ENCODE measurements around the gene C16orf74.
A peak's percentile ranks its signal among the peaks of the same experiment; 100 is the strongest.

The C16orf74 gene

DNA sequence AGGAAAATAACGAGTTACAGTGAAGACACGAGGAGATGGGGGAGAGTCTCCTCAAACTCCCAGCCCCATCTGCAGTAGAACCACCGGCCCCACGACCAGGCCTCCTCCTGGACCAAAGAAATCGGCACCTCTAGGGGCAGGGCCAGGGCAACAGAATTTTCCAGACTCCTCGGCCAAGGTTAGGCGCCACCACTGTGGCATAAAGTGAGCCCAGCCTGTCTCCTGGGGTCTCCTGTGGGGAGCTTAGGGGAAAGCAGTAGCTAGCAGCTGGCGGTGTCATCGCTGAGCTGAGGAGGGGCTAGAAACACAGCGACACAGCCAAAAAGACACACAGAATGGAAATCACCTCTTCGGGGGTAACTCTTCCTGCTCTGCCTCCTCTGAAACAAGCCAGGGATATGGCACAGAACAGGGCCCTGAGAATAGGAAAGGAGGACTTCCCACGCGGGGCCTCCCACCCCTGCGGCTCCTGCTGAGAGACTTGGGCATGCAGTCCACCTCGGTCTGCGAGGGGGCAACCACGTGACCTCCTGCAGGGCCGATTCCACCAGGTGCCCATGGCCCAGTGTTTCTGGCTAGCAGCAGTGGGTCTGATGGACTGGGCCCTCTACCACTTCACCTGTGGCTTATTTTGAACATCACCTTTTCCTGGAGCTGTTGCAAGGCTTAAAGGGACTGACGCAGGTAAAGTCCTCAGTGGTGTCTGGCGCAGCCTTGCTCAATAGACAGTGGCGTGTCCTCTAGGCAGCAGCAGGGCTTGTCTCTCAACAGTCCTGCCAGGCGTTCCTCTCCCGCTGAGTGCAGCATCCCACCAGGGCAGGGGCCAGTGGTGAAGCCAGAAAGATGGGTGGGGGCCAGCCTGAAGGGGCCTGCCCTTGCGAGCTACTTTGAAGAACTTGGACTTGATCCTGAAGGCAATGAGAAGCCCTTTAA is 55.4 kb downstream of the C16orf74 start:
- no peak for DNase-seq (ENCODE audit: low read depth)

DNA sequence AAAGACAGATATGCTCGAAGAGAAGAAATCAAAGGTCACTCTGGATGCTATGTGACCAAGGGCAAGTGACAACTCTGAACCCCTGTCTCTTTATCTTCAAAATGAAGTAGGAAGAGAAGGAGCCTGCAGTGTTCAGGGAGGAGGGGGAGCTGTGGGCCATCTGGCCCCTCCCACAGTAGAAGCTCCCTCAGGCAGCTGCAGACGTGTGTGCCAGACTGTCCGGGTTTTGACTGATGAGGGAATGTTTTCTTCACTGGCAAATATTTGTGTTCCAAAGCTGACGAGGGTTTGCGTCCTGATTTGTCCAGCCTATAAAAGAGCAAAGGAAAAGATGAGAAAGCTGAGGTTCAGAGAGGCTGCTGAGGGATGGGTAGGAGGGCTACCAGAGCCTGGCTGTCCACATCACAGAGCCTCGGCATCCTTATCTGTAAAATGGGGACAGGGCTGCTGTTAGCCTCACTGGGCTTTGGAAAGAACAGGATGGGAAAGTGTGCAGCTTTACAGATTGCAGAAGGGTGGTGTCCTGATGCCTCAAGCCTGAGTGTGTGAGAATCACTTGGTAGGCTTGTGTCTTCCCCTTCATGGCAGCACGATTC is 60.3 kb downstream of the C16orf74 start:
- DNase-seq (ENCODE audit: low read depth): no peak

DNA sequence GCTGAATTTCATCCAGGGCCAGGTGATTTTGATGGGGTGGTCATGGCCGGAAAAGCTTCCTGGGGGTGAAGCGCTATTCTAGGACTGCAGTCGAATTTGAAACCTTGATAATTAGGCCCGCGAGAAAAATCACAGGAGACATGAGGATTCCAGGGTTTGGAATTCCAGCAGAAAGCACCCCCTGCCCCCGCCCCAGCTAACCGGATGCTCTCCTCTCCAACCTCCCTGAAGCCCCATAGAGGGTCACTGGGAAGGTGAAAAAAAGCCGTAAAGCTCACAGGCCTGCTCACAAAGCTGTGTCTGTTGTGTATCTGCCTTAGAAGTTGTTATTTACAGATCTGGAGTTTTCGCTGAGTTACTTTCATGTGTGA is 61.0 kb downstream of the C16orf74 start:
- no peak for DNase-seq (ENCODE audit: low read depth)

DNA sequence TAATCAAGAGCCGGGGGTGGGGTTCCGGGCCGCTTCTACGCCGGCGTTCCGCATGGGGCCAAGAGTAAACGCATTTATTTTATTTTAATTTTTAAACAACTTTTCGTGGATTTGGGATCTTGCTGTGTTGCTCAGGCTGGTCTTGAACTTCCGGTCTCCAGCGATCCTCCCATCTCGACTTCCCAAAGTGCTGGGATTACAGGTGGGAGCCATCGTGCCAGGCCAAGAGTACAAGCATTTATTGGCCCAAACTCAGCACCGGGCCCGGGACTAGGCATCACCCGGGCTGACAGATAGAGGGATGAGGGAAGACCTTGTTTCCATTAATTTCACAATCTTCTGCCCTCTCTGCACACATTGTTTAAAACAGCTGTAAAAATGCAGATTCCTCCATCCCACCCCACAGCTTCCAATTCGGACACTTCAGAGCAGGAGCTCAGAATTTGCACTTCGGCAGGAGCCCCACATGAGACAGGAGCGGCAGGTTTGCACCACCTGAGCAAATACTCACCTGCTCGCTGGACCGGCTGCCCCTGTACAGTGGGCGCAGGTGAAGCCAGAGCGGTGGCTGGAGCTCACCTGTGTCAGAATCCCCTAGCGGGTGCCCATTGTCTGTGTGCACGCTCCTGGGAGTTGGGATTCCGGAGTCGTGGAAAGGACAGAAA is 61.5 kb downstream of the C16orf74 start:
- no peak for DNase-seq (ENCODE audit: low read depth)

DNA sequence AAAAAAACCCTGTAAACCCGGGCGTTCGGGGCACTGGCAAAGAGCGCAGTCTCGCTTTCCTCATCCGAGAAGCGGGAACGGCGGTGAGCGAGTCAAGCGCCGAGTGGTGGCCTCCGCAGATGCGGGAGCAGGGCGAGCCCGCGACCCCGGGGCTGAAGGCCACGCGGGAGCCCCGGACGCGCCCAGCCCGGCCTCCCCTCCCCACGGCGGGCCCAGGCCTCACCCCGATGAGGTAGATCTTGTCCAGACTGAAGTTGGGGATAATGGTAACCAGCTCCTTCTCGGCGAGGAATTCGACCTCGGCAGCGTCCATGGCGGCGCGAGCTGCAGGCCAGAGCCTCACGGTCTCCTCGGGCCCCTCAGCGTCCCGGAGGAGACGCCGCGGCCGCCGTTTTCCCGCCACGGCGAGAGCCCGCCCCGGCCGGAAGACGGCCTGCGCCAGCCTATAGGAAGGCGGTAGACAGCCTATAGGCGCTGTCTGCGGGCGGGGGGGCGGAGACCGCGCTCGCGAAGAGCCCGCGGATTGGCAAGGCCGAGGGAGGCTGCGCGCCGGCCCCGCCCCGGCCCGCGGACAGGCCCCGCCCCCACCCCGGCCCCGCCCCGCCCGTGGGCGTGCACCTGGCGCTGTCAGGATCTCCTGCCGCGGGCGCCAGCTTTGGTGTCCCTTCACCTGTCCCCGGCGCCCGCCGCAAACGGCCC is 62.2 kb downstream of the C16orf74 start, which contains the start of gene GINS2:
Gene GINS2 (minus strand): TSS at position 369 of the 699 bp plus-strand sequence. CDS start 56 bp downstream, at position 313.
- DNase-seq (ENCODE audit: low read depth): peak; percentile 88

DNA sequence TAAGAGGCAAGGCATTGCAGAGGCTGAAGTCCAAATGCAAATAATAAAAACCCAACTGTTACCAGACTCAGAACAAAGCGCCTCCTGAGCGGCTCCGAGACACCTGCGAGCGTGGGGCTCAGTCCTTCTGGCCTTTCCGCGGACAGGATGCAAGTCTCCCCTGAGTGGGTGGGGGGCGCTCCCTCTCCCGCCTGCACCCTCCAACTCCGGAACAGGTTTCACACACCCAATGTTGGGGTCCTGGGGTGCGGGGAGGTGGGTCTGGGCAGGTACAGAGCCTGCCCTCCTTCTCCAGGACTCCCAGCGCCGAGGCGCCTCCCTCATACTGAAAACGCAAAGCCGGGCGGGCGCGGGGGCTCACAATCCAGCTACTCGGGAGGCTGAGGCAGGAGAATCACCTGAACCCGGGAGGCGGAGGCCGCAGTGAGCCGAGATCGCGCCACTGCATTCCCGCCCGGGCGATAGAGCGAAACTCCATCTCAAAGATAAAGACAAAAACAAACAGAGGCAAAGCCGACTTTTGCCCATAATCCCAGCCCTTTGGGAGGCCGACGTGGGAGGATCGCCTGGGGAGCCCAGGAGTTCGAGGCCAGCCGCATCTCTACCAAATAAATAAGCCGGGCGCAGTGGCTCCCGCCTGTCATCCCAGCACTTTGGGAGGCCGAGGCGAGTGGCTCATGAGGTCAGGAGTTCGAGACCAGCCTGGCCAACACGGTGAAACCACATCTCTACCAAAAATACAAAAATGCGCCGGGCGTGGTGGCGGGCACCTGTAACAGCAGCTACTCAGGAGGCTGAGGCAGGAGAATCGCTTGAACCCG is 63.0 kb downstream of the C16orf74 start:
- no peak for DNase-seq (ENCODE audit: low read depth)

DNA sequence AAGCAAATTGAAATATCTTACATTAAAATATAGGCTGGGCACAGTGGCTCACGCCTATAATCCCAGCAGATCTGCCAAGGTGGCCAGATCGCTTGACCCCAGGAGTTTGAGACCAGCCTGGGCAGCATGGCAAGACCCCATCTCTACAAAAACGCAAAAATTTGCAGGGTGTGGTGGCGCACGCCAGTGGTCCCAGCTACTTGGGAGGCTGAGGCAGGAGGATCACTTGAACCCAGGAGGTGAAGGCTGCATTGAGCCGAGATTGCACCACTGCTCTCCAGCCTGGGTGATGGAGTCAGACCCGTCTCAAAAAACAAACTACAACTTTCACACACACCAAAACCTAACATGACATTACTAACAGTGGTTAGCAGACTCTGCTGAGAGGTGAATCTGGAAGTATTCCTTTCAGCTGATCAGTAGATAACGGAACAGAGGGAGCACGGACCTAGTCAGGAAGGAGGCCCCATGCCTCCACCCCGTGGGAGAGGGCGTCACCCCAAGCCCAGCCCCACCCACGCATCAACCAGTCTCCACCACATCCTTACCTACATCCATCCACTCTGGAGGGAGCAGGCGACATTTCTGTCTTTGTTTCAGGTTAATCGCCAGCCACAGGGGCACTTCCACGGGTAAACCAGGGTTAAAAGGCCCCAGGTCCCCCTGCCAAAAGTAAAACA is 63.8 kb downstream of the C16orf74 start:
- DNase-seq (ENCODE audit: low read depth): no peak

DNA sequence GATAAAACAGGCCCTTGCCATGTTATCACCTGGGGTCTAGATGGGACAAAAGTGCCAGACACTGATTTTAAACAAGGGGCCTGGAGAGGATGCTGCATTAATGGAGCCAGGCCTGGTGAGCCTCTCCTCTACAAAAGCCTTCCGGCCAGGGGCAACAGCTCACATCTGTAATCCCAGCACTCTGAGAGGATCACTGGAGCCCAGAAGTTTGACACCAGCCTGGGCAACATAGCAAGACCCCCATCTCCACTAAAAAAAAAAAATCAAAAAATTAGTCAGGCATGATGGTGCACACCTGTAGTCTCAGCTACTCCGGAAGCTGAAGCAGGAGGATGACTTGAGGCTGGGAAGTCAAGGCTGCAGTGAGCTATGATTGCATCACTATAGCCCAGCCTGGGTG is 65.6 kb downstream of the C16orf74 start:
- no peak for DNase-seq (ENCODE audit: low read depth)

DNA sequence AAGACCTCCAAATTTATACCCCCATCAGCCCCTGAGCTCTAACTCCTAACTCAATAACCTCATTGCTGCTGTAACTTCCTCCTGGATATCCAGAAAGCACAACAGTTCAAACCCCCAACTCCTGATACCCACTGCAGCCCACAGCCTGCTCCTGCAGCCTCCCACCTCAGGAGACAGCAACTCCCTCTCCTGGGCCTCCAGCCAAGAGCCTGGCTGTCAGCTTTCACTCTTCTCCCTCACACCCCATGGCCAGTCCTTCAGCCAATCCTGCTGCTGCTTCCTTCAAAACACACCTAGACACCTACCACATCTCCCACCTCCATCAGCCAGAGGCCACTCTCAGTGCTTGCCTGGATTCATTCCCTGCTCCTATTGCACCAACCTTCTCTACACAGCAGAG is 67.5 kb downstream of the C16orf74 start:
- DNase-seq (ENCODE audit: low read depth): no peak

DNA sequence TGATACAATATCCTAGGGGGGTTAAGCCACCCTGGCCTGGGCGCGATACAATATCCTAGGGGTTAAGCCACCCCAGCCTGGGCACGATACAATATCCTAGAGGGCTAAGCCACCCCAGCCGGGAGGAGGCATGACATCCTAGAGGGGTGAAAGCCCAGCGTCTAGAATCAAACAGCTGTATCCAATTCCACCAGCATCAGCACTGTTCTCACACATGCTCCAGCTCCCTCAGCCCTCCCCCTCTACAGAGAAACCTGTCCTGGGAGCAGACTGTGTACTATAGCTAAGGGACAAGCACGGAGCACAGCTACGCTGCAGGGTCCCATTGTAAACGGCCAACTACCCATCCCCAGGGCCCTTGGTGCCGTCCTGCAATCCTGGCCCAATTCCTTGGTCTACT is 68.4 kb downstream of the C16orf74 start:
- no peak for DNase-seq (ENCODE audit: low read depth)

DNA sequence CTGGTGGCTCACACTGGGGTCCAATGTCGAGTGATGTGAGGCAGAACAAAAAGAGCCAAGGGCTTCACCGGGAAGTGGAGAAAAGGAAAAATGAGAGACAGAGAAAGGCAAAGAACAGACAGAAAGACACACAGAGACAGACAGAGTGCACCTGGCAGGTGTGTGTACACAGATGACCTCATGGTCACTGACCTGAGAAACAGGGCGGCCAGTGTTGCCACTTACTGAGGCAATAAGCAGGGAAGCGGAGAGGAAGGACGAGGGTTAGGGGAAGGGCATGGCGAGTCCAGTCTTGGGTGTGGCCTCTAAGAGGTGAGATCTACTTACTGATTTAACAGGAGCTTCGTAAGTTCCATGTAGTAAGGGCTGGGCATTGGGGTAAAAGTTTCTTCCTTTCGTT is 69.6 kb downstream of the C16orf74 start:
- DNase-seq (ENCODE audit: low read depth): no peak

DNA sequence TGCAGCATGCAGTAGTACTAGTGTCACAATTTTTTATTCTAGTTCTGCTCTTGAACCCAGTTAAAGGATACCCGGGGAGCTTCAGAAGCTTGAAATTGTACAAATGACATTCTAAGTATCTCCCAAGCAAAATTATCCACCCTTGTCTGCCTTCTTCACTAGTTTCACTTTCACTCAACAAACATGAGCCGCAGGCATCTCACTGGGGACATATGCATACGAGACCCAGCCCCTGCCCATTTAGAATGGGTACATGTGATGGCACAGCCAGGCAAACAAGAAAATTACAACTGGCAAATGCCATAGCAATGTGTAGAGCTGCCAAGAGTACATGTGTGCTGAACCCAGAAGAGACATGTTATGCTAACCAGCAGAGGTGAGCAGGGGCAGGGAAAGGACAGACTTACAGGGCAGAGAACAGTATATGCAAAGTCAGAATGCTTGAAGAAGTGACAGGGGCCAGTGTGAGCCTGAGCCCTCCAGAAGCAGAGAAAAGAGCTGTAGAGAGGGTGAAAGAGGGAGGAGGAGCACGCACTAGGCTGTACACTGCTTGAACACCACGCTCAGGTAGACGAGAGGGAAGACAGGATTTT is 70.4 kb downstream of the C16orf74 start:
- DNase-seq (ENCODE audit: low read depth): no peak

DNA sequence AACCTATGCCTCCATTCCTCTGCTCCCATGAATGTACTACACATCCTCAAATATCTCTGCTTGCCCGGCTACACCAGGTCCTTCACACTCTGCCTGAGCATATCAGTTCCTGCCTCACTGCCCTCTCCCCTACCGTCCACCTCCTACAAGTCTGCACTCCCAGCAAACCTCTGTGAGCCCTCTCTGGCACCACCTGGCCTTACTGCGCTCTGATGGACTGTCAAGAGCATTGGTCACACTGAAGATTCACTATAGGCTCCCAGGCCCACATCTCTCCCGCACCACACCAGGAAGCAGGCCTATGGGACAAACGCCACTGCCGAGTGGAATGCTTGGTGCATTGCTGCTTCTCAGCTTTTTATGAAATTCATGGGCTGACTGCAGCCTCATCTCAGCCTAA is 71.0 kb downstream of the C16orf74 start:
- no peak for DNase-seq (ENCODE audit: low read depth)

DNA sequence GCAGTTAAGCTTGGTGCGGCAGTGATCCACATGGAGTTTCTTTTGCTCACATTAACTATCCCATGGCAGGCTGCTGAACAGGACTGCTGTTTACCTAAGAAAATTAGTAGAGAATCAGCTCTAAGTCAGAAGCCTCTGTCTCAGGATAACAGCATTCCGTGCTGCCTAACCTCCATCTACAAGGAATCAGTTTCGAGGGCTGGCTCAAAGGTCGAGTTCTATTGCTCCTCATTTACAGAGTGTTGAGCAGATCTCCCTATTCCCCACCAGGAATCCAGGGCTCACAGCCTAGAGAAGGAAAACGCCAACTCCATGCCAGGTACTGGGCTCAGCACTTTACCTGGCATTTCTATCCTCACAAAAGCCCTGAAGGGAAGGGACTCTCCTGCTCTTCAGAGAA is 72.1 kb downstream of the C16orf74 start:
- no peak for DNase-seq (ENCODE audit: low read depth)

DNA sequence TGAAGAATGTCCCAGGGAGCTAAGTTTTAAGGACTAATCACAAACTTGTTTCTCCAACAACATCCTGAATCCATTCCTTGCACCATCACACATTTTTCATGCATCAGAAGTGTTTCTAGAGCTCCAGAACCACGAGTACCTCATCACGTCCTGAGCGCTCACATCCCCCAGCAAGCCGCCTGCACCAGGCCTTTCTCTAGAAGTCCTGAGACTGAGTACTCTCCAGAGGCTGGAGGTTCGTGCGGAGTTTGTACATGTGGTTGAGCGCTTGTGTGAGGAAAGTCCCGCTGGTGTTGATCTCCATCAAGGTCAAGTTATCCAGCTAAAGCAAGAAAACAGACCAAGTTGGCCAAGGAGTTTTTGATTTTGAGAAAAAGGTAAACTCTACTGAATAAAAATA is 72.9 kb downstream of the C16orf74 start:
- no peak for DNase-seq (ENCODE audit: low read depth)

DNA sequence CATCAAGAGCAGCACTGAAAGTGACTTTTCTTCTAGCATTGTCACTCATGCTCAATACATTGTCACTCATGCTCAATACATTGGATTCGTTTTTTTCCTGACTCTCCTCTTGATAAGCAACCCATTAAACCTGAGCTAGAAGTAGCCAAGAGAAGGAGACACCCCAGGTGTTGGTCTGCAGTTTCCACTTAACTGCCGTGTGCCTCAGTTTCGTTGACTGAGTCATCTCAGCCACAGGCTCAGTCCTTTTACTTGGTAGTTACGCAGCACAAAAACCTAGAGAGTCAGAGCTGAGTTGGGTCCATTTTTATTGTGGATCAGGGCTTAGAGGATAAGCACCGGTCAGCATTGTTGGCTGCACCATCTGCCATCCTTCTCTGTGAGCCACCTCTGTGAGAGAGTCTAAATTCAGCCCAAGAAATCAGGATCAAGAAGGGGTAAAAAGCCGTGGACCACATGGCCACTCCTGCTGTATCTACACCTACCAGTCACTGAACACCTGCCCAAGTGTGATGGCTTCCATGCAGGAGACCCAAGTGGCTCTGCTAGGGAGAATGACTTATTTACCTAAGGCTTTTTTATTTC is 73.4 kb downstream of the C16orf74 start:
- DNase-seq (ENCODE audit: low read depth): no peak

DNA sequence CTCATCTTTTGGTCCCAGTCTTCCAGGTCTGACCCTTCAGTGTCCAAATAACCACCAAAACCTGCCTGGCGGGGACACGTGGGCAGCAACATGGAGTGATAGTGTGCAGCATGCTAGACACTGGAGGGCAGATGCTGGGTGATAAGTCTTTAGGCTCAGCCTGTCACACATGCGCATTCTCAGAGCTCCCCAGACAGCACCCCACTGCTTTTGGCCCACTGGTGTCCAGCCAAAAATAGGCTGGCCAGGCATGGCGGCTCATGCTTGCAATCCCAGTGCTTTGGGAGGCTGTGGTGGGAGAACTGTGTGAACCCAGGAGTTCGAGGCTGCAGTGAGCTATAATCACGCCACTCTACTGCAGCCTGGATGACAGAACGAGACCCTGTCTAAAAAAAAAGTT is 74.4 kb downstream of the C16orf74 start:
- no peak for DNase-seq (ENCODE audit: low read depth)

DNA sequence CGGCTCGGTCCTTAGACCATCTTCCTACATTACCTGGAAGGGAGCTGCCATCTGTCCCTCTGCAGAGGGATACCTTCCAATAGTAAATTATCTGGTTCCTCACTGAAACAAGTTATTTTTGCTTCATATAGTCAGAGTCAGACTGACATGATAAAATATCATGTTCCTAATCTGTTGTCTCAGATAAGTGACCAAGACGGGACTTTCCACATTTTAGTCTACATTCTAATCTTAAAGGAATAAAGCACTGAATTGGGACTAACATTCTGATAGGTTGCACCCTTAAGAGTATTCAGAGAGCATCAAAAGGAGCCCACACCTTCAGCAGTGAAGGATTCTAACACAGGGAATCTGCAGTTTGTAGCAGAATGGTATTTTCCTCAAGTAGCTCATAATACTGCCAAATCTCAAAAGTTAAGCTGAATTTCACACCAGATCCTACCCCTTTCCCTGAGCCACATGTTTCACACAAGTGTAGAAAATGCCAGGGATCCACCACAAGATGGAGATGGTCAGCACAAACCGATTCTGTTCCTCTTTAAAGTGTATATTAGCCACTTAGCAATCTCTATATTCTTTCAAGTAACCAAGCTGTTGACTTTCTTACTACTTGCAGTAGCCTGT is 75.5 kb downstream of the C16orf74 start:
- DNase-seq (ENCODE audit: low read depth): no peak

DNA sequence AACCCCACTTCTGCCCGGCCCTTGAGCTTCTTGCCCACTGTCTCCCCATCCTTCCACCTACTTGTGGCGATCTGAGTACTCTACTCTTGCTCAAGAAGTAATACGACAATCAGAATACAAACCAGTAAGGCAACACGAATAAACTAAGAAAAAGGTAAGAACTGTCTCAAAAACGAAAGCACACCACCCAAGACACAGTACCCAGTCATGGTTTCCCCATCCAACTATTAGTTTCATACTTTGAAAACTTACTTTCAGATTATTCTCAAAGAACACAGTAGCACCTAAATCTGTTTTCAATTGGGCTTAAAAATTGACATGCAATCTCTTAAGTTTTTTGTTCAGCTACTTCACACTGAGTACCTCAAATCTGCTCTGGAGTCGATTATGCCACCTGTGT is 76.1 kb downstream of the C16orf74 start:
- no peak for DNase-seq (ENCODE audit: low read depth)

DNA sequence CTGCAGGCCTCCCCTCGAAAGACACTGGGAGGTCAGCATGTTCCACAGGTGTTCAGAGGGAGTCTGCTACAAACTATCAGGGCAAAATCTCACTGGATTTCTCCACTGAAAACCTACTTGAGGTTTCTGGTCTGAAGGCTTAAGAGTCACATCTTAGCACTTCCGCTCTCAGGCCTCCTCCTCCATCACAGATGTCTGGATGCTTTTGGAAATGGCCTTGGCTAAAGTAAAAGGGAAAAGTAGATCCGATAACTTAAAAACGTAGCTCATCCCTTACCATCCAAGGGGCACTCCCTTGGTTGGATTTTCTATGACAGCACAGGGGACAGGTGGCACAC is 76.5 kb downstream of the C16orf74 start:
- no peak for DNase-seq (ENCODE audit: low read depth)

Measured in activated T-helper 9 cell treated with anti-CD3 and anti-CD28 coated beads, Interleukin-2, amount 50 U/mL, for 16 hours (primary cell).